GM12801 (cell line): ENCODE measurements around the gene TREML1.

Experiments
- TF ChIP-seq, protein P1 (sequence below): IDR thresholded peaks from one replicate; pipeline ENCODE4 v1.5.1; 2011; ENCODE audit warnings: control low read depth; ENCODE audit not compliant: insufficient read length; ENCODE audit errors: extremely low read depth

TREML1 gene

DNA sequence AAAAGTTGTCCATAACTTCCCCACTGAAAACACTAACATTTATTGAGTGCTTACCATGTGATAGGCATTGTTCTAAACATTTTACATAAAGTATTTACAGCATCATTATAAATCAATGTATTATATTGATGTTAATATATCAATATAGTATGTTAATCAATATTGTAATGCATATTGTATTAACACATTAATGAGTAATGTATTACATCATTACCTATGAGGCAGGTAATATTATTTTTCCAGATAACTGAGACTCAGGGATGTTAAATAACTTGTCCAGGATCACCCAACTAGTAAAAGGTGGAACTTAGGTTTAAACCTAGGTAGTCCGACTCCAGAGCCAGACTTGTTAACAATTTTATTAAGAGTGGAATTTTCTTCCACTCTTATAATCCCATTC is 20.9 kb upstream of the TREML1 start:
- TF ChIP-seq, protein P1, sequence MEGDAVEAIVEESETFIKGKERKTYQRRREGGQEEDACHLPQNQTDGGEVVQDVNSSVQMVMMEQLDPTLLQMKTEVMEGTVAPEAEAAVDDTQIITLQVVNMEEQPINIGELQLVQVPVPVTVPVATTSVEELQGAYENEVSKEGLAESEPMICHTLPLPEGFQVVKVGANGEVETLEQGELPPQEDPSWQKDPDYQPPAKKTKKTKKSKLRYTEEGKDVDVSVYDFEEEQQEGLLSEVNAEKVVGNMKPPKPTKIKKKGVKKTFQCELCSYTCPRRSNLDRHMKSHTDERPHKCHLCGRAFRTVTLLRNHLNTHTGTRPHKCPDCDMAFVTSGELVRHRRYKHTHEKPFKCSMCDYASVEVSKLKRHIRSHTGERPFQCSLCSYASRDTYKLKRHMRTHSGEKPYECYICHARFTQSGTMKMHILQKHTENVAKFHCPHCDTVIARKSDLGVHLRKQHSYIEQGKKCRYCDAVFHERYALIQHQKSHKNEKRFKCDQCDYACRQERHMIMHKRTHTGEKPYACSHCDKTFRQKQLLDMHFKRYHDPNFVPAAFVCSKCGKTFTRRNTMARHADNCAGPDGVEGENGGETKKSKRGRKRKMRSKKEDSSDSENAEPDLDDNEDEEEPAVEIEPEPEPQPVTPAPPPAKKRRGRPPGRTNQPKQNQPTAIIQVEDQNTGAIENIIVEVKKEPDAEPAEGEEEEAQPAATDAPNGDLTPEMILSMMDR = no peak

DNA sequence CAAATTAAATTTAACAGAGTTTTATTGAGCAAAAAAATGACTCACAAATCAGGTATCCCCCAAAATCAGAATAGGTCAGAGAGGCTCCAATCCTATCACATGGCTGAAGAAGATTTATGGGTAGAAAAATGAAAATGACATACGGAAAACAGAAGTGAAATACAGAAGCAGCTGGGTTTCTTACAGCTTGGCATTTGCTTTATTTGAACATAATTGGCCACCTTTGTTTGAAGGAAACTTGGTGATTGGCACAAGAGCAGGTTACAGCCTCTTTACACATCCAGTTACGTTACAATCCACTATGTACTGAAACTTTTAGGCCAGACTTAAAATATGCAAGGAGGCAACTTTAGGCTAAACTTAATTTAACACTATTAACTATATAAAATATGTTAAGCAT is 20.5 kb upstream of the TREML1 start:
- TF ChIP-seq, protein P1 = no peak

DNA sequence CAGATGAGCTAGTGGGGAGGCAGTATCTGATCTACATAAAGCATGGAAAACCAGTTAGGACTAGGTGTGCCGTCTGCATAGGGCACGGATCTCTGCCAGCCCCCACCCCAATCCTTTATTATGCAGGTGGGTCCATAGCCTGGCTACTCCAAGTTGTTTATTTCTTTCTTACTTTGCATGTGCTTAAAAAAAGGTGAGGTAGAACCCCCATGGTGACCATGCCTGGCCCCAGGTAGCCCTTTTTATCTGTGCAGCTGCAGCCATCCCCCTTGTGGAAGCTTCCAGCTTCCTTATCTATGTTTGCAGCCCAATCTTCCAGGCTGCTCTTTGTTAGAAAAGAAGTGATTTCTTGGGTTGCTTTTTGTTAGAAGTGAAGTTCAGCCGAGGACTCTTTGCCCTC is 17.8 kb upstream of the TREML1 start:
- TF ChIP-seq, protein P1 = no peak

DNA sequence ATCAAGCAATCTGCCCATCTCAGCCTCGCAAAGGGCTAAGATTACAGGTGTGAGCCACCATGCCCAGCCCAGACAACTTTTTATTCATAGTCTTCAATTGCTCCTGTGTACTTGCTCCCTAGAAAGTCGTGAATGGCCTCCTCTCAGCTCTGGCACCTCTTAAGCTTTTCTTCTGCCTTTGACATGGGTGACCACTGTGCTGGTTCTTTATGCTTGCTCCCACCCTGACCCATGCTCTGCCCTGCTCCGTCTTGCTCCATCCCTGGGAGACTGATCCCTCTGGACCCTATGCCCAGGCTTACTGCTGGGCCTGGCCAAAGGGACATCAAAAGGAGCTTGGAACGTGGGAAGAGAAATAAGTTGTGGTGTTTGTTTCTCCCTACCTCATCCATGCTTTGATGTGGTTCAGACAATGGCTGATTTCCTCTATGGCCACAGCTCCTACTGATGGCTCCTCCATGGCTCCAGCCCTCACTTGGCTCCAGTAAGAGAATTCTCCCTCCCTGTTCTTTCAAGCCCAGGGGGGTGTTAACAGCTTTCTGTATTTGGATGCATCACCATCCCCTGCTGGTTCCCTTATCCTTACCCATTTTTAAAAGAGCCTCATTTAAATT is 16.5 kb upstream of the TREML1 start:
- TF ChIP-seq, protein P1 = no peak

DNA sequence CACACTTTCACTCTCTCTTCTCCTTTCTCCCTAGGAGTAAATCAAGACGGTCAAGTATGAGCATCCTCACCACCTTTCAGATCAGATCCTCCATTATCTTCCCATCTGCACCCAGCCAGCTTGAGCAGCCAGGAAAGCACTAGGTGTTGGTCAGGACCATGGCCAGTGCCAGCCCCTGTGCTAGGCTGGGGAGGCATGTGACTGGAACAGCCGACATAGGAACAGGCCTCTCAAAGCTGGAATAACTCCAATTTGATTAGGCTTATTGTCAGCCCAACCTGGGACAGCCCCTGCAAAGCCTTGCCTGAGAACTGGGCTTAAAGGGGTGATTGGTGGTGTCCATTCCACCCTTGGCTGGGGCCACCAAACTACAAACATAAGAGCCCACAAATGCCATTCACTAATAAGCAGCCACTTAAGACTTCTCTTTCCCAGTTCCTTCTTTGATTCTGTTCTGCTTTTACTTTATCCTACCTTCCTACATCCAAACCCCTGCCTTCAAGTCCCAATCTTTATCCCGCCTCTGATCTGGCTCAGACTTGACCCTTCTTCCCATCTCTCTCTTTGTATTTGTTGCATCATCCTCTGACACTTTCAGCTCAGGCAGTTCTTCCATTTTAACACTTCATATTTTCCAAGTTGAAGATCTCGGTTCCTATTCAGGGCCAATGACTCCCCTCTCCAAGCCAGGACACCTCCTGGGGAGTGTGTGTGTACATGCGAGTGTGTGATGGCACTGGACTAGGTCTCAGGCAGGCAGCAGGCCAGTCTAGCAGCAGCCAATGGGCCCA is 13.2 kb upstream of the TREML1 start:
- TF ChIP-seq, protein P1 = no peak

DNA sequence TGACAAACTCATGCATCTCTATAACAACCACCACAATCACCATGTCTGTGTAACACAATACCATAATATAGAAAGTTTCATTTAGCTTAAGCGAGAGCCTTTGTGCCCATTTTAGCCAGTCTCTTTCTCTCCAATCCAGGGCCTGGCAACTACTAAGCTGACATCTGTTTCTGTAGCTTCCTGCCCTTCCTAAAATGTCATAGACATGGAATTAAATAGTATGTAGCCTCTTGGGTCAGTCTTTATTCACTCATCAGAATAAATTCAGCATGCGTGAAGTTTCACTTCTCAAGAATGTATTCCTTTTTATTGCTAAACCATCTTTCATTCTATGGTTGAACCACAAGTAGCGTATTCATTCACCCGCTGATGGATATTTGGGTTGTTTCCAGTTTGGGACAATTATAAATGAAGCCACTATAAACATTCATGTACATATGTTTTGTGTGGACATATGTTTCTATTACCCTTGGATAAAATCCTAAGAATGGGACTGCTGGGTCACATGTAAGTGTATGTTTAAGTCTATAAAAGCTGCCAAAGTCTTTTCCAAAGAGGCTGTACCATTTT is 10.5 kb upstream of the TREML1 start:
- TF ChIP-seq, protein P1 = no peak

DNA sequence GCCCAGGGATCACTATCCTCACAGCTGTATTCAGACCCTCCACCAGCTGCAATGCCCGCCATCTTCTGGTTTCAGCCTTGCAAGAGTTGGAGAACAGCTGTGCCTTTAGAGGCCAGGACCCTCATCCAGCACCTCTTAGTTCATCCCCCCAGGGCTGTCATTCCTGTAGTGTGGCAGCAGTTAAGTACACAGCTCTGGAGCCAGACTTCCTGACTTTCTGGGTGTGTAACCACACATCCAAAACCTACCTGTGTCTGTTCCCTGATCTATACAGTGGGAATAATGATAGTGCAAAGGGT is 9.2 kb upstream of the TREML1 start:
- TF ChIP-seq, protein P1 = no peak
